Mammary epithelial cell (primary cell): ENCODE measurements around the gene PDLIM1.

ENCODE experiments used
- CTCF ChIP-seq, 2 donors: IDR thresholded peaks in 1 of 2; conservative IDR thresholded peaks in 1 of 2; 2 replicates each; pipeline ENCODE4 v1.5.1; 2011 to 2012; ENCODE audit warnings: inconsistent platforms in 2 of 2, low read length in 2 of 2, mild to moderate bottlenecking in 2 of 2, control low read depth in 1 of 2, low read depth in 1 of 2; ENCODE audit not compliant: insufficient read depth in 1 of 2; ENCODE audit errors: extremely low read depth in 1 of 2
- EZH2 ChIP-seq: IDR thresholded peaks from 2 replicates; pipeline ENCODE4 v1.6.1; 2012; ENCODE audit warnings: low read length, inconsistent platforms, borderline replicate concordance

- no peak for TF ChIP-seq CTCF (conservative IDR thresholded peaks at IDR 0.05 in 1 of 2, IDR thresholded peaks at IDR 0.05 in 1 of 2; ENCODE audit: extremely low read depth in 1 of 2, insufficient read depth in 1 of 2, low read depth in 1 of 2, low read length in 2 of 2)
- no peak for TF ChIP-seq EZH2
These were observed 42.0 kb upstream of the PDLIM1 start for GRCh38 chr10:95332666-95333249.
